Hepatocyte (in vitro differentiated cells): ENCODE measurements around the gene GDPD1. TPM values are rescaled to one million over a fixed set of nuclear protein-coding genes. Genes with fewer than 3 reads are reported as not detected.
"Not testable (repeated sequence)": the region's sequence is repeated elsewhere in the genome, so short reads cannot be mapped to it uniquely, and the experiment has no call there.

Source experiments
- DNase-seq: peaks from one replicate; pipeline ENCODE4 v3.0.0-alpha.2; 2016; ENCODE audit warnings: low spot score
- H2AFZ ChIP-seq: fragments of 200-600 bp; sonication (generic); 2 replicates; pipeline ENCODE4 v1.6.0; 2016; ENCODE audit warnings: antibody characterized with exemption, mild to moderate bottlenecking
- H3K27ac ChIP-seq: fragments of 200-600 bp; sonication (generic); 2 replicates; pipeline ENCODE4 v1.5.1; 2016; ENCODE audit warnings: mild to moderate bottlenecking
- H3K27me3 ChIP-seq: fragments of 200-600 bp; sonication (generic); 2 replicates; pipeline ENCODE4 v1.6.1; 2016
- H3K36me3 ChIP-seq: fragments of 200-600 bp; sonication (generic); replicated peaks from 2 replicates; pipeline ENCODE4 v1.5.1; 2016; ENCODE audit warnings: low read depth; ENCODE audit not compliant: insufficient read depth
- H3K4me1 ChIP-seq: fragments of 200-600 bp; sonication (generic); 2 replicates; pipeline ENCODE4 v1.5.1; 2016; ENCODE audit warnings: mild to moderate bottlenecking, moderate library complexity; ENCODE audit not compliant: insufficient read depth
- H3K4me2 ChIP-seq: fragments of 200-600 bp; sonication (generic); 2 replicates; pipeline ENCODE4 v1.6.0; 2016
- H3K4me3 ChIP-seq: fragments of 200-600 bp; sonication (generic); 2 replicates; pipeline ENCODE4 v1.5.1; 2016; ENCODE audit warnings: mild to moderate bottlenecking
- H3K79me2 ChIP-seq: fragments of 200-600 bp; sonication (generic); 2 replicates; pipeline ENCODE4 v1.6.0; 2017; ENCODE audit warnings: mild to moderate bottlenecking
- H3K9me2 ChIP-seq: fragments of 200-600 bp; sonication (generic); replicated peaks from 2 replicates; pipeline ENCODE4 v1.6.0; 2017; ENCODE audit warnings: mild to moderate bottlenecking; ENCODE audit not compliant: insufficient read depth
- H3K9me3 ChIP-seq: fragments of 200-600 bp; sonication (generic); 2 replicates; pipeline ENCODE4 v1.5.1; 2016; ENCODE audit warnings: low read depth, mild to moderate bottlenecking
- H4K20me1 ChIP-seq: fragments of 200-600 bp; sonication (generic); 2 replicates; pipeline ENCODE4 v1.6.0; 2016; ENCODE audit warnings: mild to moderate bottlenecking; ENCODE audit not compliant: insufficient read depth, poor library complexity, severe bottlenecking
- EZH2 ChIP-seq: fragments of 200-600 bp; sonication (generic); IDR thresholded peaks from 2 replicates; pipeline ENCODE4 v1.6.1; 2016; ENCODE audit warnings: antibody characterized with exemption, mild to moderate bottlenecking, borderline replicate concordance
- EZH2phosphoT487 ChIP-seq: fragments of 200-600 bp; sonication (generic); IDR thresholded peaks from one replicate; pipeline ENCODE4 v1.6.1; 2018; ENCODE audit warnings: antibody characterized with exemption, mild to moderate bottlenecking, low read depth, moderate library complexity; ENCODE audit not compliant: unreplicated experiment, severe bottlenecking
- WGBS: methylation state at CpG from one replicate; pipeline ENCODE4 v1.1.6; 2016; ENCODE audit warnings: low lambda C conversion rate; ENCODE audit errors: missing lambda C conversion rate; 5-methylcytosine and 5-hydroxymethylcytosine counted together
- polyA plus RNA-seq: library from polyadenylated mRNA; unstranded; fragments of >200 nt; fragmentation: Nextera tagmentation; extraction: Ambion mirVana; gene quantifications from 2 replicates; pipeline ENCODE4 v1.2.1, GENCODE V29; 2016
- small RNA-seq: library from RNA; depleted of rRNA; stranded (forward); fragments of <200 nt; gene quantifications from one replicate; pipeline ENCODE3, GENCODE V24; 2014
- total RNA-seq: library from RNA; depleted of rRNA; stranded (reverse); fragments of >200 nt; gene quantifications from 2 replicates; pipeline ENCODE4 v1.2.3, GENCODE V29; 2014
- TF ChIP-seq, protein P1 (sequence below): fragments of 200-600 bp; sonication (generic); IDR thresholded peaks from 2 replicates; pipeline ENCODE4 v1.5.1; 2016; ENCODE audit warnings: antibody characterized with exemption, mild to moderate bottlenecking; ENCODE audit not compliant: poor library complexity

Gene GDPD1
- total and polyA plus RNA-seq, 2 experiments from 2014 or later, result 1.9 to 5.0 TPM

- H3K4me2 ChIP-seq, result no peak overlapping the region
- WGBS, result 89% methylated on average over 6 of the region's 6 CpGs
- no peak for DNase-seq
These were observed 90.1 kb downstream of the GDPD1 start for GRCh38 chr17:59310263-59310920.

GRCh38 chr17:59311051-59311468 lies 90.7 kb downstream of the GDPD1 start:
- Histone ChIP-seq H3K4me3 (no peak overlapping the region), H3K4me2 (no peak overlapping the region)
- WGBS, result 6% methylated on average over 5 of the region's 5 CpGs

More at GRCh38 chr17:59310263-59310920, 90.1 kb downstream of the GDPD1 start:
- no peaks in the 10 kb centered on the region for H3K36me3 ChIP-seq
- no peaks in the 10 kb centered on the region for H3K79me2 ChIP-seq
- H4K20me1 ChIP-seq, result no peaks in the 10 kb centered on the region
- no peaks in the 10 kb centered on the region for H3K4me1 ChIP-seq
- TF ChIP-seq, protein P1, sequence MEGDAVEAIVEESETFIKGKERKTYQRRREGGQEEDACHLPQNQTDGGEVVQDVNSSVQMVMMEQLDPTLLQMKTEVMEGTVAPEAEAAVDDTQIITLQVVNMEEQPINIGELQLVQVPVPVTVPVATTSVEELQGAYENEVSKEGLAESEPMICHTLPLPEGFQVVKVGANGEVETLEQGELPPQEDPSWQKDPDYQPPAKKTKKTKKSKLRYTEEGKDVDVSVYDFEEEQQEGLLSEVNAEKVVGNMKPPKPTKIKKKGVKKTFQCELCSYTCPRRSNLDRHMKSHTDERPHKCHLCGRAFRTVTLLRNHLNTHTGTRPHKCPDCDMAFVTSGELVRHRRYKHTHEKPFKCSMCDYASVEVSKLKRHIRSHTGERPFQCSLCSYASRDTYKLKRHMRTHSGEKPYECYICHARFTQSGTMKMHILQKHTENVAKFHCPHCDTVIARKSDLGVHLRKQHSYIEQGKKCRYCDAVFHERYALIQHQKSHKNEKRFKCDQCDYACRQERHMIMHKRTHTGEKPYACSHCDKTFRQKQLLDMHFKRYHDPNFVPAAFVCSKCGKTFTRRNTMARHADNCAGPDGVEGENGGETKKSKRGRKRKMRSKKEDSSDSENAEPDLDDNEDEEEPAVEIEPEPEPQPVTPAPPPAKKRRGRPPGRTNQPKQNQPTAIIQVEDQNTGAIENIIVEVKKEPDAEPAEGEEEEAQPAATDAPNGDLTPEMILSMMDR, result no peak
- TF ChIP-seq EZH2phosphoT487 (no peak), EZH2 (no peak)
- no peaks in the 10 kb centered on the region for H3K27me3 ChIP-seq
- no peaks in the 10 kb centered on the region for H3K9me3 ChIP-seq
- no peaks in the 10 kb centered on the region for H3K9me2 ChIP-seq
- H3K4me3 ChIP-seq, result no peak overlapping the region
- H2AFZ ChIP-seq, result no peak overlapping the region
- no peak overlapping the region for H3K27ac ChIP-seq

GRCh38 chr17:59311521-59311920 lies 91.2 kb downstream of the GDPD1 start:
- H3K27me3 ChIP-seq, DNase-seq, H3K79me2 ChIP-seq: not testable (repeated sequence)

More at GRCh38 chr17:59311051-59311468, 90.7 kb downstream of the GDPD1 start:
- Histone ChIP-seq H3K27ac (no peak overlapping the region), H3K79me2 (no peaks in the 10 kb centered on the region), H3K36me3 (no peaks in the 10 kb centered on the region), H3K9me2 (no peaks in the 10 kb centered on the region), H2AFZ (no peak overlapping the region), H3K4me1 (no peaks in the 10 kb centered on the region), H3K27me3 (no peaks in the 10 kb centered on the region), H3K9me3 (no peaks in the 10 kb centered on the region), H4K20me1 (no peaks in the 10 kb centered on the region)
- TF ChIP-seq, protein P1, result peak; percentile 83
- no peak for TF ChIP-seq EZH2phosphoT487
- TF ChIP-seq EZH2, result no peak
- peak; percentile 76 for DNase-seq

DNA sequence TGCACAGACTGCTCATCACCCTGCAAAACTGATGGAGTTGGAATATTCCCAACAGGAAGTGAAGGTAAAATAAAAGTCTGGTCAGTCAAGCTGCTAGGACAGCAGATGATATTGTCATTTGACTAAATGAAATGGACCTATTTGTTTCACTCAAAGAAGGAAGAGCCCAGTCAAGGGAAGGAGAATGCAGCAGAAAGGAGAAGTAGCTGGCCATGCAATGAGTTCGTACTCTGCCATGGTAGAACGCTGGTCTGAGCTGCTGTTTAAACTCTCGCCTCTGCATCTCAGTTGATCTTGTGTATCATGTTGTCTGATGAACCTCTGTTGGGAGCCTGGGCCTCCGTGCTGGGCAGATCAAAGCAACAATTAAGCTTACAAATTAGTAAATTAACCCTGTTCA lies 95.6 kb downstream of the GDPD1 start:
- H3K36me3 ChIP-seq, result no peaks in the 10 kb centered on the region
- no peak for TF ChIP-seq EZH2phosphoT487
- TF ChIP-seq, protein P1, result no peak
- TF ChIP-seq EZH2, result no peak
- WGBS, result 81% methylated on average over 4 of the region's 4 CpGs
- H3K9me2 ChIP-seq, result no peaks in the 10 kb centered on the region
- no peak overlapping the region for H2AFZ ChIP-seq
- H3K4me1 ChIP-seq, result no peaks in the 10 kb centered on the region
- no peak overlapping the region for H3K27ac ChIP-seq
- no peaks in the 10 kb centered on the region for H3K79me2 ChIP-seq
- no peak overlapping the region for H3K4me3 ChIP-seq
- no peak for DNase-seq
- H3K27me3 ChIP-seq, result no peaks in the 10 kb centered on the region
- H3K9me3 ChIP-seq, result no peaks in the 10 kb centered on the region
- H3K4me2 ChIP-seq, result no peak overlapping the region
- no peaks in the 10 kb centered on the region for H4K20me1 ChIP-seq

More at GRCh38 chr17:59311521-59311920, 91.2 kb downstream of the GDPD1 start:
- WGBS, result 79% methylated on average over 7 of the region's 7 CpGs
- H3K9me2 ChIP-seq, H2AFZ ChIP-seq, H3K36me3 ChIP-seq, H3K4me3 ChIP-seq, H3K9me3 ChIP-seq, H3K4me2 ChIP-seq, H4K20me1 ChIP-seq, H3K4me1 ChIP-seq, H3K27ac ChIP-seq: not testable (repeated sequence)

Small RNA genes within 50 kb of the gene (small RNA-seq; reads per million reads assigned to genes)
- gene RF00019 (not detected), gene SNRPGP17 (not detected)

Other genes with a start within 250 kb of the GDPD1 start
- 20.3 and 22.8 TPM in 2 replicates for gene TRIM37, start 113.6 kb upstream of the GDPD1 start, total RNA-seq
- gene TRIM37, start 113.6 kb upstream of the GDPD1 start, polyA plus RNA-seq, result 9.7 and 11.3 TPM in 2 replicates
- 42.5 and 52.8 TPM in 2 replicates for gene SKA2, start 65.3 kb upstream of the GDPD1 start, total RNA-seq
- 27.0 TPM in 2 replicates for gene SKA2, start 65.3 kb upstream of the GDPD1 start, polyA plus RNA-seq
- 3.2 and 3.6 TPM in 2 replicates for gene PRR11, start 64.8 kb upstream of the GDPD1 start, total RNA-seq
- 3.8 and 5.0 TPM in 2 replicates for gene PRR11, start 64.8 kb upstream of the GDPD1 start, polyA plus RNA-seq
- gene SMG8, start 10.5 kb upstream of the GDPD1 start, total RNA-seq, result 17.9 and 20.1 TPM in 2 replicates
- gene SMG8, start 10.5 kb upstream of the GDPD1 start, polyA plus RNA-seq, result 10.9 and 13.9 TPM in 2 replicates
- 17.5 and 26.0 TPM in 2 replicates for gene YPEL2, start 111.1 kb downstream of the GDPD1 start, total RNA-seq
- gene YPEL2, start 111.1 kb downstream of the GDPD1 start, polyA plus RNA-seq, result 20.2 and 21.0 TPM in 2 replicates